Measurements from ENCODE around the gene CRACDL.

The CRACDL gene

GRCh38 chr2:98924038-98924830 lies 11.8 kb downstream of the CRACDL start:
- DNase-seq = no peak

DNA sequence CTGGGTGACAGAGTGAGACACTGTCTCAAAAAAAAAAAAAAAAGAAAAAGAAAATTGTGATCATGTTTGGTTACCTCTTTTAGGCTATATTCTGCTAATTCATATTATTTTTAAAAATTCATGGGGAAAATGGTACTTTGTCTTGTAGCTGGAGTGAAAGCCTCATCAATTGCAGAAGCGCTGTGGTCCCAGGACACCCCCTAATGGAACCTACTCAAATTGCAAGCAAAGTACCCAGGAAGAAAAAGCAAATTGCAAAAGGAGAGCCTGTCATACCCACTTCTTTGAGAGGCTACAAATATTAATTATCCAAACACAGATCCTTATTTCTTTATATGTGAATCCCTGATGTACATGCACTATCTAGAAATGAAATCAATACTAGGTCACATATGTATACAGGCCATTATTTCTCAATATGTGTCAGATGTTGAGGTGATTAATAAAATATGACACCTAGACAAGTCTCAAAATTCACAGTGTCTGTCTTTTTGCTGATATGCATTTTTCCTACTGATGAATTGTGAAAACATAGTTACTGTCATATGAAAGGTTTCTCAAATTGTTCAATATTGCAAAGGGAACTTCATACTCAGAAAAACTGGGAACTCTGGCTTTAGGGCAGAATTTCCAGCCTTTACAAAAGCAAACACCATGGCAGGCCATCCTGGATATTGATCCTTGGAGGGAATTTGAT lies 12.6 kb downstream of the CRACDL start:
- no peak for DNase-seq

DNA sequence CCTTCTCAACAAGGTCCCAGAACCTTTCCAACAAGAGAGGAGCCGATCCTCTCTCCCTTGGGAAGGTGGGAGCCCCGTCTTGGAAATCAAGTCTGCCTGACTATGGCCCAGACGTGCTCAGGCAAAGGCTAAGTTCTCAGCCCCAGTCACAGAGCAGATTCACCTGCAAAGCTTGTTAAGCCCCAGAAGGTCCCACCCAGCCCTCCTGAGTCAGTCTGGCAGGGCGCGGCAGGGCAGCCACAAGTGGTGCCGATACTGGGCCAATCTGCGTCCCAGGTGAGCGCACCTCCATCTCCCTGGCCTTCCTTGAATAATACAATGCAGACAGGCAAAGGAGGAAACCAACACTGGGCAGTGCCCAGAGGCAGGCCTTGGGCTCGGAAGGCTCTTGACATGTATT lies 15.0 kb downstream of the CRACDL start:
- DNase-seq = no peak

- no peak for DNase-seq
Observed at GRCh38 chr2:98917031-98917471, 19.0 kb downstream of the CRACDL start.

DNA sequence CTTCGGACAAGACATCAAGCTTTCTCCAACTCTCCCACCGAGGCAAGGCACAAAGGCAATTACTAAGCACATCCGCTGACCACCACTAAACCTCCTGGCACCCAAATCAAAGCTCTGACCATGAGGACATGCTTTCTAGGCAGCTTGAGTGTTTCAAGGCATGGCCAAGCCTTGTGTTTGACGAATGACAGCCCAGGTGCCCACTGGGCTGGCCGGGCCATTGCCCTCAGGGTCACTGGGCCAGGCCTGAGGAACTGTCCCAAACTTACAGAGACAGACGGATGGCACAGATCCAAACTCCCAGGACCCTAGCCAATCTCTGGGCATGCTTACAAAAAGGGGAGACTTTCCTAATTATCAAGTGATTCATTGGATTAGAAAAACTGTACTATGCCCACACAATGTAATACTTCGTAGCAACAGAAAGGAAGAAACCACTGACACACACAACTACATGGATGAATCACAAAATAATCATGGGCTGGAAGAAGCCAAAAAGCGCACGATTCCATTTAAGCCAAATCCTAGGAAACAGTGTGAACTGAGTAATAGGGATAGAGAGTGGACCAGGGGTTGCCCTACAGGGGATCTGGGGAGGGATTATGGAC lies 20.2 kb downstream of the CRACDL start:
- DNase-seq = no peak

- no peak for DNase-seq
Observed at GRCh38 chr2:98914713-98915580, 21.1 kb downstream of the CRACDL start.

GRCh38 chr2:98913916-98914712 lies 21.9 kb downstream of the CRACDL start:
- no peak for DNase-seq

GRCh38 chr2:98912957-98913915 lies 22.8 kb downstream of the CRACDL start:
- DNase-seq = no peak

GRCh38 chr2:98912221-98912851 lies 23.7 kb downstream of the CRACDL start:
- DNase-seq = no peak

DNA sequence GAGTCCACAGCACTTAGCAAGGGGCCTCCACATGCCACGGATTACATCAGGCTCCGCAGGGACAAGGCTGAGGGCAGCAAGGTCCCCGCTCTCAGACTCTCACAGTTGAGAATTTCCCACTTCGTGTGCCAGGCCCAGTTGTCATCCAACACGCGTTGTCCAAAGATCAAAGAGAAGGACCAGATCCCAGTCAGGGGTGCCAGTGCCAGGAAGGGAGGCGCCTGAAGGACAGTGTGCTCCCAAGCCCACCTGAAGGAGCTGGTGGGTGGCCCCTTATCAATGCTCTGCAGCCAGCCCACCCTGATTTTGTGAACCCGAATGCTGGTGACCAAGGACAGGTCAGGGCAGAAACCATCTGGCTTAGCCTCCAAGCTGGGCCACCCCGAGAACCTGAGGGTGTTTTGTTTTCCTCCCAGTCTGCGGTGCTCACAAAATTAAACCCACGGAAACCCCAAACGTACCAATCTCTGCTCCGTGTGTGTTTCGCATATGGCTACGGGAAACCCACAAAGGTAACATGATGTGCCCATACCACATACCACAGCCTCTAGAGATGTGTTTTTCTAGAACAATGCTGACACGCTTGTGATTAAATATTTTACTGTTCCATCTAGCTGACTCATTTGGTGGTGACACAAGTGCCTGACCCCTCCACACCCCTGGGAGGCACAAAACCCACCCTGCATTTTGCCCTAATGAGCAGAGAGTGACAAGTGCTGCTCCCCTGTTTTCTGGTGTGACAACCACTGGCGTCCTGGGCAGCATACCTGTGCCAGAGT lies 24.5 kb downstream of the CRACDL start:
- no peak for DNase-seq

- DNase-seq = no peak
Observed at GRCh38 chr2:98911126-98911375, 25.0 kb downstream of the CRACDL start.

- no peak for DNase-seq
Observed at GRCh38 chr2:98910349-98911125, 25.5 kb downstream of the CRACDL start.

DNA sequence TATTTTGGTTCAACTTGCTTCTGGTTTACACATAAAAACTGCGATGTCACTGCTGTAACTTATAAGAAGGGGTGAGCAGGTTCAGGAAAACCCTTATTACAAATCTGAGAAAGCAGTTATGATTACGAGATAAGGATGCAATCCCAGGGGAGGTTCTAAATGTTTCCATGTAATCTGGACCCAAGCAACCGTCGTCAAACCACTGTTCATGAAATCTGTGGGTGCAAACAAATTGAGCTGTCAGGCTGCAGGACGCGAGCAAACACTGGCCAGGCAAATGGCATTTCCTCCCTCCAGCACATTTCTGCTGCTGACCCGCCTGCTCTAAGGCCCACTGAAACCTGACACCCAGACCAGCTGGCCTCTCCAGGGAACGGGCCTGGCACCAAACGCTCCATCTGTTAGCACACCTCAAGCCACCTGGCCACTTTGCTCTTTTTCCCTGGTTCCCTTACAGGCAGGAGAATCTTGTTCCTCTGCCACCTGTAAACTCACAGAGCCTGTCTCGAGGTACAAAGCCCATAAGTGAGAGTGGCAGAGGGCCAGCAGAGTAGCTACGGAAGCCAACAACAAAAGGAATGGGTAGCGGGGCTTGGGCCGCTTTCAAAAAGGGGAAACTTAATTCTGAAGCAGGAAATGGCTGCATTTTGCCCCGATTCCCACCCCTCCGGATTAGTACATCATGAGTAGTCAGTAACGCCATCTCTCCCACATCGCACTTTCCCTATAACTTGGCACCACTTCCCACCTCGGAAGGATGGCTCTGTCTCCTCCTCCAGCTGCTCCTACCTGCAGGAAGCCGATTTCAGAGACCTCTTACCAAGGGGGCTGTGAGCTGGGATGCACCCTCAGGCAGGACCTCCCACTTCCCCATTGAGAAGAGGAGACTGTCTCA lies 26.5 kb downstream of the CRACDL start:
- DNase-seq = no peak

- DNase-seq = no peak
Observed at GRCh38 chr2:98908931-98909316, 27.1 kb downstream of the CRACDL start.

- no peak for DNase-seq
Observed at GRCh38 chr2:98907966-98908905, 27.8 kb downstream of the CRACDL start.

DNA sequence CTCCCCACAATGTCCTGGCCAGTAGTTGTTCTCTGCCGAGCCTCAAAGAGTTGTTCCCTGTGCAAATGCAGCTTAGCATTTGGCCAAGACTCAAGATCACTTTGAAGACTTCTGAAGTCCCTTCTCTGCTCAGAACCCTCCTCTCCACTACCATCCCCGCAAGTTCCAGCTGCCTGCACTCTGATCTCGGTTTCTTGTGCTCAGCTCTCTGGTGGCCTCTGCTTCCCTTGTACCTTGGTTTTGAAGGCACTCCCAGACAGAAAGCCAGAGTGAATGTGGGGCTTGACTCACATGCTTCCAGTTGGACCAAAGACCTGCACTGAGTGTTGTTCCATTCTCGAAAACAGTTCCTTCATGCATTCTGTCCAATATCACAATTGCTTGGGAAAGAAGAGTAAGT lies 28.6 kb downstream of the CRACDL start:
- DNase-seq = no peak

Data from T-helper 9 cell (primary cell).